Prostate gland (tissue), 2 donors: ENCODE results near the gene CAAP1.

ENCODE experiments used
- CTCF ChIP-seq, 4 experiments: fragments of 200-600 bp in 2 of 4; fragments of 450-650 bp in 2 of 4; sonication (generic) in 2 of 4; IDR thresholded peaks; 1 replicate in 3 of 4; 2 replicates in 1 of 4; pipeline ENCODE4 v1.5.1; 2016 to 2019; ENCODE audit warnings: antibody characterized with exemption in 4 of 4, mild to moderate bottlenecking in 2 of 4, moderate library complexity in 2 of 4
- POLR2A ChIP-seq: fragments of 450-650 bp; IDR thresholded peaks from one replicate; pipeline ENCODE4 v1.6.1; 2016; ENCODE audit warnings: antibody characterized with exemption, mild to moderate bottlenecking

GRCh38 chr9:26937816-26938371 is 45.3 kb upstream of the CAAP1 start:
- TF ChIP-seq CTCF (IDR thresholded peaks at IDR 0.05) (no peak), POLR2A (no peak)
